ENCODE results near the gene ELL3. TPM values are rescaled to one million over a fixed set of nuclear protein-coding genes. Genes with fewer than 3 reads are reported as not detected.

Gene ELL3
- total RNA-seq, 2 experiments from 2014 or later, result 1.4 to 2.4 TPM

Other genes starting within 250 kb of the ELL3 start
- 10 to 100 TPM; 32.8 to 33.6 TPM for gene PPIP5K1, start 186.8 kb downstream of the ELL3 start, total RNA-seq
- under 1 TPM; 0.29 to 0.92 TPM for gene CKMT1B, start 182.9 kb downstream of the ELL3 start, total RNA-seq
- gene STRC, start 158.2 kb downstream of the ELL3 start, total RNA-seq, result under 1 TPM; 0.54 to 0.62 TPM
- 1 to 10 TPM in 1 of 2 experiments, under 1 TPM in 1; 0.91 to 1.7 TPM for gene CATSPER2, start 128.1 kb downstream of the ELL3 start, total RNA-seq
- gene CKMT1A, start 83.1 kb downstream of the ELL3 start, total RNA-seq, result under 1 TPM in 1 of 2 experiments, not detected in 1; 0.14 TPM
- 100 to 1,000 TPM; 335 to 338 TPM for gene PDIA3, start 30.5 kb downstream of the ELL3 start, total RNA-seq
- 100 to 1,000 TPM; 695 to 709 TPM for gene SERF2, start 15.4 kb upstream of the ELL3 start, total RNA-seq
- gene SERINC4, start 23.3 kb upstream of the ELL3 start, total RNA-seq, result under 1 TPM; 0.08 to 0.14 TPM
- 10 to 100 TPM; 20.9 to 24.0 TPM for gene HYPK, start 23.6 kb upstream of the ELL3 start, total RNA-seq
- 10 to 100 TPM; 48.3 to 49.6 TPM for gene MFAP1, start 47.7 kb upstream of the ELL3 start, total RNA-seq
- 10 to 100 TPM; 75.1 to 81.1 TPM for gene WDR76, start 50.0 kb upstream of the ELL3 start, total RNA-seq